ENCODE measurements around the gene ADGRA1.

GRCh38 chr10:133104963-133105640 is 17.4 kb downstream of the ADGRA1 start:
- TF ChIP-seq CTCF (IDR thresholded peaks at IDR 0.05; ENCODE audit: extremely low read depth in 1 of 2, insufficient read depth in 1 of 2, low read depth in 1 of 2, low read length in 2 of 2) (no peak), POLR2AphosphoS5 (IDR thresholded peaks at IDR 0.05; ENCODE audit: insufficient read depth, low read depth, low read length) (no peak), POLR2A (IDR thresholded peaks at IDR 0.05; ENCODE audit: low read depth, low read length) (no peak), MAX (IDR thresholded peaks at IDR 0.05; ENCODE audit: insufficient read depth, insufficient read length) (no peak), FOS (IDR thresholded peaks at IDR 0.05; ENCODE audit: borderline replicate concordance, insufficient read depth, low read length) (no peak), JUN (IDR thresholded peaks at IDR 0.05; ENCODE audit: borderline replicate concordance, insufficient read depth, insufficient read length, low read depth) (no peak), EZH2 (IDR thresholded peaks at IDR 0.05; ENCODE audit: borderline replicate concordance, low read depth, low read length, severe bottlenecking) (no peak), MYC (IDR thresholded peaks at IDR 0.05; ENCODE audit: low read depth, low read length) (no peak), GATA2 (IDR thresholded peaks at IDR 0.05; ENCODE audit: insufficient read depth, insufficient read length, low read depth, low read length) (no peak)
